HepG2 (cell line): Measurements from ENCODE around the gene RBM8A. TPM values are rescaled to one million over a fixed set of nuclear protein-coding genes. Genes with fewer than 3 reads are reported as not detected.

Source experiments
- CBX5 ChIP-seq: sonication (generic); formaldehyde crosslinking; IDR thresholded peaks from 2 replicates; pipeline ENCODE4 v1.4.0; 2020; ENCODE audit warnings: missing genetic modification reagents, borderline replicate concordance
- EHMT2 ChIP-seq: fragments of 200-600 bp; sonication (generic); IDR thresholded peaks from 2 replicates; pipeline ENCODE4 v1.7.0; 2017; ENCODE audit warnings: antibody characterized with exemption, low read depth, low read length, borderline replicate concordance
- EZH2 ChIP-seq: conservative IDR thresholded peaks from 2 replicates; pipeline ENCODE4 v1.6.1; 2012; ENCODE audit warnings: mild to moderate bottlenecking, low read depth, low read length, moderate library complexity
- GATA4 ChIP-seq: sonication (generic); IDR thresholded peaks from 2 replicates; pipeline ENCODE4 v1.6.1; 2016; ENCODE audit warnings: antibody characterized with exemption, low read depth, borderline replicate concordance
- GATAD1 ChIP-seq: IDR thresholded peaks from 2 replicates; pipeline ENCODE4 v1.6.1; 2016; ENCODE audit warnings: missing genetic modification reagents, missing compliant biosample characterization
- ONECUT2 ChIP-seq: sonication (generic); formaldehyde crosslinking; IDR thresholded peaks from 2 replicates; pipeline ENCODE4 v1.4.0; 2020; ENCODE audit warnings: missing genetic modification reagents
- PAF1 ChIP-seq: IDR thresholded peaks from 2 replicates; pipeline ENCODE4 v1.6.1; 2016; ENCODE audit warnings: missing genetic modification reagents, missing compliant biosample characterization
- POGZ ChIP-seq: sonication (generic); formaldehyde crosslinking; IDR thresholded peaks from 2 replicates; pipeline ENCODE4 v1.4.0; 2020; ENCODE audit warnings: mild to moderate bottlenecking, missing genetic modification reagents
- RFX5 ChIP-seq: IDR thresholded peaks from 2 replicates; pipeline ENCODE4 v1.6.1; 2011; ENCODE audit warnings: low read depth, low read length, improper control_type of control experiment
- TFAP4 ChIP-seq: sonication (generic); IDR thresholded peaks from 2 replicates; pipeline ENCODE4 v1.6.1; 2016; ENCODE audit warnings: low read depth, borderline replicate concordance
- U2AF2 ChIP-seq: fragments of 200-400 bp; formaldehyde crosslinking; IDR thresholded peaks from 2 replicates; pipeline ENCODE4 v1.6.1; 2017; ENCODE audit warnings: low read depth, mild to moderate bottlenecking, low read length
- ZC3H4 ChIP-seq: sonication (generic); formaldehyde crosslinking; IDR thresholded peaks from 2 replicates; pipeline ENCODE4 v1.4.0; 2020; ENCODE audit warnings: missing genetic modification reagents, borderline replicate concordance
- ZNF44 ChIP-seq: sonication (generic); formaldehyde crosslinking; IDR thresholded peaks from 2 replicates; pipeline ENCODE4 v1.5.1; 2020; ENCODE audit warnings: mild to moderate bottlenecking, missing genetic modification reagents
- ZNF841 ChIP-seq: sonication (generic); formaldehyde crosslinking; IDR thresholded peaks from 2 replicates; pipeline ENCODE4 v1.8.1; 2023; ENCODE audit warnings: missing genetic modification reagents, borderline replicate concordance
- polyA plus RNA-seq, 8 experiments: library from polyadenylated mRNA; depleted of rRNA in 3 of 8; stranded (reverse) in 7 of 8; unstranded in 1 of 8; fragments of >200 nt; fragmentation: Illumina TruSeq in 4 of 8; extraction: Trizol in 4 of 8; gene quantifications; 2 replicates each; pipeline versions ENCODE4 v1.2.1 to v1.2.3, GENCODE V29; 2011 to 2016; ENCODE audit warnings: low read depth in 4 of 8, missing spikeins in 1 of 8, mixed read lengths in 1 of 8; ENCODE audit not compliant: insufficient read depth in 1 of 8
- total RNA-seq, 5 experiments: library from RNA; depleted of rRNA; stranded (reverse); fragments of >200 nt; fragmentation: Illumina TruSeq; extraction: Trizol; gene quantifications; 2 replicates each; pipeline ENCODE4 v1.2.3, GENCODE V29; 2016; ENCODE audit warnings: low read depth in 1 of 5
- TF ChIP-seq, protein P1 (sequence below): sonication (generic); formaldehyde crosslinking; IDR thresholded peaks from 2 replicates; pipeline ENCODE4; 2020; ENCODE audit warnings: missing genetic modification reagents, mild to moderate bottlenecking, borderline replicate concordance
- TF ChIP-seq, protein P2 (sequence below): sonication (generic); formaldehyde crosslinking; IDR thresholded peaks from 2 replicates; pipeline ENCODE4 v1.5.0; 2020; ENCODE audit warnings: mild to moderate bottlenecking, missing genetic modification reagents, borderline replicate concordance

Gene RBM8A
- total and polyA plus RNA-seq, 2 of the 13 experiments (the other 11 are each of a cell fraction or from before 2014, with no cell fraction given), result 106 to 162 TPM

- TF ChIP-seq GATAD1 (CRISPR knock-in tag), result no peak
- no peak for TF ChIP-seq EHMT2
- no peak for TF ChIP-seq U2AF2
- no peak for TF ChIP-seq RFX5
- TF ChIP-seq TFAP4, result no peak
- TF ChIP-seq ZC3H4, result no peak
- peak; percentile 15; the same call in 1 of the 2 replicates for TF ChIP-seq GATA4
- TF ChIP-seq, protein P1, sequence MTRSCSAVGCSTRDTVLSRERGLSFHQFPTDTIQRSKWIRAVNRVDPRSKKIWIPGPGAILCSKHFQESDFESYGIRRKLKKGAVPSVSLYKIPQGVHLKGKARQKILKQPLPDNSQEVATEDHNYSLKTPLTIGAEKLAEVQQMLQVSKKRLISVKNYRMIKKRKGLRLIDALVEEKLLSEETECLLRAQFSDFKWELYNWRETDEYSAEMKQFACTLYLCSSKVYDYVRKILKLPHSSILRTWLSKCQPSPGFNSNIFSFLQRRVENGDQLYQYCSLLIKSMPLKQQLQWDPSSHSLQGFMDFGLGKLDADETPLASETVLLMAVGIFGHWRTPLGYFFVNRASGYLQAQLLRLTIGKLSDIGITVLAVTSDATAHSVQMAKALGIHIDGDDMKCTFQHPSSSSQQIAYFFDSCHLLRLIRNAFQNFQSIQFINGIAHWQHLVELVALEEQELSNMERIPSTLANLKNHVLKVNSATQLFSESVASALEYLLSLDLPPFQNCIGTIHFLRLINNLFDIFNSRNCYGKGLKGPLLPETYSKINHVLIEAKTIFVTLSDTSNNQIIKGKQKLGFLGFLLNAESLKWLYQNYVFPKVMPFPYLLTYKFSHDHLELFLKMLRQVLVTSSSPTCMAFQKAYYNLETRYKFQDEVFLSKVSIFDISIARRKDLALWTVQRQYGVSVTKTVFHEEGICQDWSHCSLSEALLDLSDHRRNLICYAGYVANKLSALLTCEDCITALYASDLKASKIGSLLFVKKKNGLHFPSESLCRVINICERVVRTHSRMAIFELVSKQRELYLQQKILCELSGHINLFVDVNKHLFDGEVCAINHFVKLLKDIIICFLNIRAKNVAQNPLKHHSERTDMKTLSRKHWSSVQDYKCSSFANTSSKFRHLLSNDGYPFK (CRISPR knock-in tag), result no peak
- no peak for TF ChIP-seq PAF1 (CRISPR knock-in tag)
- no peak for TF ChIP-seq ONECUT2
- TF ChIP-seq, protein P2, sequence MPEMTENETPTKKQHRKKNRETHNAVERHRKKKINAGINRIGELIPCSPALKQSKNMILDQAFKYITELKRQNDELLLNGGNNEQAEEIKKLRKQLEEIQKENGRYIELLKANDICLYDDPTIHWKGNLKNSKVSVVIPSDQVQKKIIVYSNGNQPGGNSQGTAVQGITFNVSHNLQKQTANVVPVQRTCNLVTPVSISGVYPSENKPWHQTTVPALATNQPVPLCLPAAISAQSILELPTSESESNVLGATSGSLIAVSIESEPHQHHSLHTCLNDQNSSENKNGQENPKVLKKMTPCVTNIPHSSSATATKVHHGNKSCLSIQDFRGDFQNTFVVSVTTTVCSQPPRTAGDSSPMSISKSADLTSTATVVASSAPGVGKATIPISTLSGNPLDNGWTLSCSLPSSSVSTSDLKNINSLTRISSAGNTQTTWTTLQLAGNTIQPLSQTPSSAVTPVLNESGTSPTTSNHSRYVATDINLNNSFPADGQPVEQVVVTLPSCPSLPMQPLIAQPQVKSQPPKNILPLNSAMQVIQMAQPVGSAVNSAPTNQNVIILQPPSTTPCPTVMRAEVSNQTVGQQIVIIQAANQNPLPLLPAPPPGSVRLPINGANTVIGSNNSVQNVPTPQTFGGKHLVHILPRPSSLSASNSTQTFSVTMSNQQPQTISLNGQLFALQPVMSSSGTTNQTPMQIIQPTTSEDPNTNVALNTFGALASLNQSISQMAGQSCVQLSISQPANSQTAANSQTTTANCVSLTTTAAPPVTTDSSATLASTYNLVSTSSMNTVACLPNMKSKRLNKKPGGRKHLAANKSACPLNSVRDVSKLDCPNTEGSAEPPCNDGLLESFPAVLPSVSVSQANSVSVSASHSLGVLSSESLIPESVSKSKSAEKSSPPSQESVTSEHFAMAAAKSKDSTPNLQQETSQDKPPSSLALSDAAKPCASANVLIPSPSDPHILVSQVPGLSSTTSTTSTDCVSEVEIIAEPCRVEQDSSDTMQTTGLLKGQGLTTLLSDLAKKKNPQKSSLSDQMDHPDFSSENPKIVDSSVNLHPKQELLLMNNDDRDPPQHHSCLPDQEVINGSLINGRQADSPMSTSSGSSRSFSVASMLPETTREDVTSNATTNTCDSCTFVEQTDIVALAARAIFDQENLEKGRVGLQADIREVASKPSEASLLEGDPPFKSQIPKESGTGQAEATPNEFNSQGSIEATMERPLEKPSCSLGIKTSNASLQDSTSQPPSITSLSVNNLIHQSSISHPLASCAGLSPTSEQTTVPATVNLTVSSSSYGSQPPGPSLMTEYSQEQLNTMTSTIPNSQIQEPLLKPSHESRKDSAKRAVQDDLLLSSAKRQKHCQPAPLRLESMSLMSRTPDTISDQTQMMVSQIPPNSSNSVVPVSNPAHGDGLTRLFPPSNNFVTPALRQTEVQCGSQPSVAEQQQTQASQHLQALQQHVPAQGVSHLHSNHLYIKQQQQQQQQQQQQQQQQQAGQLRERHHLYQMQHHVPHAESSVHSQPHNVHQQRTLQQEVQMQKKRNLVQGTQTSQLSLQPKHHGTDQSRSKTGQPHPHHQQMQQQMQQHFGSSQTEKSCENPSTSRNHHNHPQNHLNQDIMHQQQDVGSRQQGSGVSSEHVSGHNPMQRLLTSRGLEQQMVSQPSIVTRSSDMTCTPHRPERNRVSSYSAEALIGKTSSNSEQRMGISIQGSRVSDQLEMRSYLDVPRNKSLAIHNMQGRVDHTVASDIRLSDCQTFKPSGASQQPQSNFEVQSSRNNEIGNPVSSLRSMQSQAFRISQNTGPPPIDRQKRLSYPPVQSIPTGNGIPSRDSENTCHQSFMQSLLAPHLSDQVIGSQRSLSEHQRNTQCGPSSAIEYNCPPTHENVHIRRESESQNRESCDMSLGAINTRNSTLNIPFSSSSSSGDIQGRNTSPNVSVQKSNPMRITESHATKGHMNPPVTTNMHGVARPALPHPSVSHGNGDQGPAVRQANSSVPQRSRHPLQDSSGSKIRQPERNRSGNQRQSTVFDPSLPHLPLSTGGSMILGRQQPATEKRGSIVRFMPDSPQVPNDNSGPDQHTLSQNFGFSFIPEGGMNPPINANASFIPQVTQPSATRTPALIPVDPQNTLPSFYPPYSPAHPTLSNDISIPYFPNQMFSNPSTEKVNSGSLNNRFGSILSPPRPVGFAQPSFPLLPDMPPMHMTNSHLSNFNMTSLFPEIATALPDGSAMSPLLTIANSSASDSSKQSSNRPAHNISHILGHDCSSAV (CRISPR knock-in tag), result no peak
- no peak for TF ChIP-seq EZH2
- TF ChIP-seq POGZ (CRISPR knock-in tag), result peak; percentile 51; the same call in 1 of the 2 replicates
- no peak for TF ChIP-seq ZNF44
- TF ChIP-seq CBX5 (CRISPR knock-in tag), result peak; percentile 32; the same call in 1 of the 2 replicates
- no peak for TF ChIP-seq ZNF841 (CRISPR knock-in tag)
These were observed 30.4 kb upstream of the RBM8A start, which contains the start of gene LIX1L (continued) for GRCh38 chr1:145957443-145958319.
